ENCODE data around the gene MMP24. TPM values are rescaled to one million over a fixed set of nuclear protein-coding genes. Genes with fewer than 3 reads are reported as not detected.

The MMP24 gene
- total and polyA plus RNA-seq, 7 experiments from 2014 or later, result 0.07 to 0.08 TPM; not detected in 5

- Histone ChIP-seq H3K4me3 (ENCODE audit: low read length) (no peak overlapping the region), H3K9me3 (ENCODE audit: control insufficient read depth in 2 of 3, low read length in 3 of 3) (no peaks in the 10 kb centered on the region), H3K36me3 (ENCODE audit: control insufficient read depth in 2 of 3, insufficient read depth in 3 of 3, low read length in 3 of 3) (peaks cover 0 to 19% (median 0%) of the 10 kb centered on the region in 3 experiments), H3K27ac (ENCODE audit: low read depth, low read length) (no peak overlapping the region), H3K27me3 (ENCODE audit: control insufficient read depth in 2 of 2, insufficient read depth in 2 of 2, low read length in 2 of 2) (no peaks in the 10 kb centered on the region), H3K4me1 (ENCODE audit: control insufficient read depth in 2 of 2, insufficient read depth in 2 of 2, low read length in 2 of 2) (no peaks in the 10 kb centered on the region)
- intact Hi-C loops (cut with micrococcal nuclease), result loop anchor here (1.0 kb wide), 2 partner anchors 26 to 136 kb away; no protein-coding TSS in a partner anchor
- no peaks in the 10 kb centered on the region for H3K9me3 Mint-ChIP-seq
- CTCF ChIA-PET, result interaction anchor here (0.8 to 3.0 kb wide), 5 partner anchors 15 to 143 kb away, joined by 3 to 19 read pairs (median 6); partner anchors contain the start of gene EIF6
- no peak overlapping the region for H3K4me3 Mint-ChIP-seq
- peak overlapping the region in 2 of 9 donors; percentile 51 to 69 for H3K27ac Mint-ChIP-seq
- POLR2A ChIA-PET, result interaction anchor here (0.6 kb wide), 1 partner anchor 52 kb away, joined by 3 read pairs; no protein-coding TSS in a partner anchor
- peaks cover 0 to 5% (median 0%) of the 10 kb centered on the region in 5 donors for H3K36me3 Mint-ChIP-seq
- ATAC-seq, result no peak
- no peak for DNase-seq
- H3K27me3 Mint-ChIP-seq, result no peaks in the 10 kb centered on the region
- H3K4me1 Mint-ChIP-seq, result peaks cover 0 to 40% (median 9%) of the 10 kb centered on the region in 7 donors
Measured at GRCh38 chr20:35303382-35303734, 76.9 kb downstream of the MMP24 start.

- ChIA-PET CTCF (interaction anchor here (0.6 to 3.0 kb wide), 13 partner anchors 9 to 247 kb away, joined by 3 to 19 read pairs (median 5); partner anchors contain the start of genes EDEM2 and EIF6), POLR2A (interaction anchor here (0.6 kb wide), 1 partner anchor 51 kb away, joined by 3 read pairs; no protein-coding TSS in a partner anchor)
- peak; percentile 96 for ATAC-seq
- no peaks in the 10 kb centered on the region for H3K9me3 ChIP-seq (ENCODE audit: control insufficient read depth in 2 of 3, low read length in 3 of 3)
- Mint-ChIP-seq H3K4me1 (peaks cover 0 to 40% (median 9%) of the 10 kb centered on the region in 7 donors), H3K27ac (peak overlapping the region in 6 of 9 donors; percentile 8 to 78 (median 60)), H3K27me3 (no peaks in the 10 kb centered on the region), H3K36me3 (peaks cover 0 to 5% (median 0%) of the 10 kb centered on the region in 5 donors), H3K9me3 (no peaks in the 10 kb centered on the region), H3K4me3 (no peak overlapping the region)
- DNase-seq, result peak; percentile 57 to 87 (median 81)
- H3K4me3 ChIP-seq (ENCODE audit: low read length), result no peak overlapping the region
- H3K27ac ChIP-seq (ENCODE audit: low read depth, low read length), result no peak overlapping the region
- no peaks in the 10 kb centered on the region for H3K4me1 ChIP-seq (ENCODE audit: control insufficient read depth in 2 of 2, insufficient read depth in 2 of 2, low read length in 2 of 2)
- intact Hi-C loops (cut with micrococcal nuclease), result loop anchor here (1.0 to 2.0 kb wide), 5 partner anchors 19 to 159 kb away; partner anchors contain the start of gene EIF6 (in 1 of the 2)
- peaks cover 0 to 19% (median 0%) of the 10 kb centered on the region in 3 experiments for H3K36me3 ChIP-seq (ENCODE audit: control insufficient read depth in 2 of 3, insufficient read depth in 3 of 3, low read length in 3 of 3)
- H3K27me3 ChIP-seq (ENCODE audit: control insufficient read depth in 2 of 2, insufficient read depth in 2 of 2, low read length in 2 of 2), result no peaks in the 10 kb centered on the region
Measured at GRCh38 chr20:35303735-35304491, 77.4 kb downstream of the MMP24 start.

GRCh38 chr20:35304956-35305355 is 78.5 kb downstream of the MMP24 start:
- Mint-ChIP-seq H3K36me3 (peaks cover 0 to 6% (median under 1%) of the 10 kb centered on the region in 5 donors), H3K4me1 (peaks cover 0 to 40% (median 9%) of the 10 kb centered on the region in 7 donors), H3K27me3 (no peaks in the 10 kb centered on the region), H3K27ac (peak overlapping the region in 3 of 9 donors; percentile 52 to 72 (median 72)), H3K9me3 (no peaks in the 10 kb centered on the region), H3K4me3 (no peak overlapping the region)
- ATAC-seq (no peak), DNase-seq (no peak)
- Histone ChIP-seq H3K4me1 (ENCODE audit: control insufficient read depth in 2 of 2, insufficient read depth in 2 of 2, low read length in 2 of 2) (no peaks in the 10 kb centered on the region), H3K27ac (ENCODE audit: low read depth, low read length) (no peak overlapping the region), H3K36me3 (ENCODE audit: control insufficient read depth in 2 of 3, insufficient read depth in 3 of 3, low read length in 3 of 3) (peaks cover 0 to 19% (median 0%) of the 10 kb centered on the region in 3 experiments), H3K27me3 (ENCODE audit: control insufficient read depth in 2 of 2, insufficient read depth in 2 of 2, low read length in 2 of 2) (no peaks in the 10 kb centered on the region), H3K9me3 (ENCODE audit: control insufficient read depth in 2 of 3, low read length in 3 of 3) (no peaks in the 10 kb centered on the region), H3K4me3 (ENCODE audit: low read length) (no peak overlapping the region)
- intact Hi-C loops (cut with micrococcal nuclease), result loop anchor here (1.0 to 2.0 kb wide), 3 partner anchors 20 to 160 kb away; partner anchors contain the start of gene EIF6 (in 1 of the 2)
- ChIA-PET CTCF (interaction anchor here (0.7 to 1.5 kb wide), 8 partner anchors 10 to 580 kb away, joined by 3 to 7 read pairs (median 4); partner anchors contain the start of gene EDEM2), POLR2A (interaction anchor here (0.5 kb wide), 1 partner anchor 540 kb away, joined by 3 read pairs; no protein-coding TSS in a partner anchor)

GRCh38 chr20:35305682-35306556 is 79.4 kb downstream of the MMP24 start:
- ATAC-seq (peak; percentile 19), DNase-seq (peak in 1 of 9 donors; percentile 76)
- POLR2A ChIA-PET, result no interaction called here
- Mint-ChIP-seq H3K27ac (peak overlapping the region in 3 of 9 donors; percentile 52 to 80 (median 59)), H3K36me3 (peaks cover 0 to 9% (median 3%) of the 10 kb centered on the region in 5 donors), H3K27me3 (no peaks in the 10 kb centered on the region), H3K9me3 (no peaks in the 10 kb centered on the region), H3K4me3 (peak overlapping the region in 1 of 10 donors; percentile 27), H3K4me1 (peaks cover 0 to 42% (median 9%) of the 10 kb centered on the region in 7 donors)
- H3K36me3 ChIP-seq (ENCODE audit: control insufficient read depth in 2 of 3, insufficient read depth in 3 of 3, low read length in 3 of 3), result peaks cover 0 to 19% (median 0%) of the 10 kb centered on the region in 3 experiments
- H3K27me3 ChIP-seq (ENCODE audit: control insufficient read depth in 2 of 2, insufficient read depth in 2 of 2, low read length in 2 of 2), result no peaks in the 10 kb centered on the region
- H3K4me1 ChIP-seq (ENCODE audit: control insufficient read depth in 2 of 2, insufficient read depth in 2 of 2, low read length in 2 of 2), result no peaks in the 10 kb centered on the region
- CTCF ChIA-PET, result interaction anchor here (0.6 to 1.2 kb wide), 6 partner anchors 16 to 579 kb away, joined by 3 to 7 read pairs (median 3); partner anchors contain the start of gene EDEM2
- no peaks in the 10 kb centered on the region for H3K9me3 ChIP-seq (ENCODE audit: control insufficient read depth in 2 of 3, low read length in 3 of 3)
- H3K4me3 ChIP-seq (ENCODE audit: low read length), result no peak overlapping the region
- intact Hi-C loops (cut with micrococcal nuclease), result loop anchor here in 1 of 2 donors (2.0 kb wide), 1 partner anchor 21 kb away; the partner anchor contains the start of gene EIF6
- no peak overlapping the region for H3K27ac ChIP-seq (ENCODE audit: low read depth, low read length)

GRCh38 chr20:35306931-35307517 is 80.5 kb downstream of the MMP24 start:
- peak overlapping the region in 6 of 9 donors; percentile 2 to 67 (median 22) for H3K27ac Mint-ChIP-seq
- Histone ChIP-seq H3K36me3 (ENCODE audit: control insufficient read depth in 2 of 3, insufficient read depth in 3 of 3, low read length in 3 of 3) (peaks cover 0 to 19% (median 0%) of the 10 kb centered on the region in 3 experiments), H3K4me1 (ENCODE audit: control insufficient read depth in 2 of 2, insufficient read depth in 2 of 2, low read length in 2 of 2) (no peaks in the 10 kb centered on the region), H3K27ac (ENCODE audit: low read depth, low read length) (no peak overlapping the region), H3K27me3 (ENCODE audit: control insufficient read depth in 2 of 2, insufficient read depth in 2 of 2, low read length in 2 of 2) (no peaks in the 10 kb centered on the region), H3K4me3 (ENCODE audit: low read length) (no peak overlapping the region), H3K9me3 (ENCODE audit: control insufficient read depth in 2 of 3, low read length in 3 of 3) (no peaks in the 10 kb centered on the region)
- H3K4me1 Mint-ChIP-seq, result peaks cover 0 to 52% (median 9%) of the 10 kb centered on the region in 7 donors
- ChIA-PET POLR2A (interaction anchor here (0.5 kb wide), 1 partner anchor 18 kb away, joined by 5 read pairs; no protein-coding TSS in a partner anchor), CTCF (interaction anchor here (0.6 to 1.1 kb wide), 3 partner anchors 10 to 163 kb away, joined by 3 read pairs; no protein-coding TSS in a partner anchor)
- peaks cover 0 to 12% (median 3%) of the 10 kb centered on the region in 5 donors for H3K36me3 Mint-ChIP-seq
- DNase-seq (peak in 1 of 9 donors; percentile 19), ATAC-seq (peak; percentile 52)
- intact Hi-C loops (cut with micrococcal nuclease), result loop anchor here in 1 of 2 donors (1.0 kb wide), 1 partner anchor 473 kb away; no protein-coding TSS in a partner anchor
- H3K27me3 Mint-ChIP-seq, result no peaks in the 10 kb centered on the region
- H3K4me3 Mint-ChIP-seq, result no peak overlapping the region
- no peaks in the 10 kb centered on the region for H3K9me3 Mint-ChIP-seq
